Neural cell (in vitro differentiated cells): Measurements from ENCODE around the gene FRMD4A. TPM values are rescaled to one million over a fixed set of nuclear protein-coding genes. Genes with fewer than 3 reads are reported as not detected.

Source experiments
- H2AFZ ChIP-seq: fragments of 200-600, 300-800 bp; sonication (generic), shearing (Covaris generic); 2 replicates; pipeline ENCODE4 v1.6.0; 2014; ENCODE audit warnings: low read depth, mild to moderate bottlenecking, antibody characterized with exemption, low read length, moderate library complexity
- H3F3A ChIP-seq: fragments of 200-600 bp; shearing (Covaris generic); 2 replicates; pipeline ENCODE4 v1.6.1; 2016; ENCODE audit warnings: mild to moderate bottlenecking, moderate library complexity, mixed read lengths, antibody characterized with exemption, low read length; ENCODE audit not compliant: insufficient read depth, poor library complexity, severe bottlenecking
- H3K27ac ChIP-seq: fragments of 200-600, 300-800 bp; sonication (generic), shearing (Covaris generic); 2 replicates; pipeline ENCODE4 v1.5.1; 2014; ENCODE audit warnings: mild to moderate bottlenecking, low read length, moderate library complexity
- H3K27me3 ChIP-seq: fragments of 300-800, 200-600 bp; sonication (generic), shearing (Covaris generic); 2 replicates; pipeline ENCODE4 v1.6.0; 2014; ENCODE audit warnings: mild to moderate bottlenecking, low read depth, low read length, moderate library complexity; ENCODE audit not compliant: insufficient read depth
- H3K36me3 ChIP-seq: fragments of 300-800, 200-600 bp; sonication (generic), shearing (Covaris generic); 2 replicates; pipeline ENCODE4 v1.5.1; 2014; ENCODE audit warnings: mild to moderate bottlenecking, antibody characterized with exemption, low read length, moderate library complexity; ENCODE audit not compliant: insufficient read depth
- H3K4me2 ChIP-seq: fragments of 300-800, 200-600 bp; sonication (generic), shearing (Covaris generic); 2 replicates; pipeline ENCODE4 v1.6.0; 2014; ENCODE audit warnings: mild to moderate bottlenecking, low read length
- H3K4me3 ChIP-seq: fragments of 300-800, 200-600 bp; sonication (generic), shearing (Covaris generic); 2 replicates; pipeline ENCODE4 v1.5.1; 2014; ENCODE audit warnings: mild to moderate bottlenecking, low read length, moderate library complexity
- H3K79me2 ChIP-seq: fragments of 200-600 bp; shearing (Covaris generic); replicated peaks from 2 replicates; pipeline ENCODE4 v1.6.0; 2014; ENCODE audit warnings: mild to moderate bottlenecking, low read length, moderate library complexity; ENCODE audit not compliant: insufficient read depth
- H3K9ac ChIP-seq: fragments of 300-800, 200-600 bp; sonication (generic), shearing (Covaris generic); 2 replicates; pipeline ENCODE4 v1.6.1; 2016; ENCODE audit warnings: mild to moderate bottlenecking, low read length, mixed read lengths
- H3K9me2 ChIP-seq: fragments of 200-600 bp; shearing (Covaris generic); 2 replicates; pipeline ENCODE4 v1.6.1; 2016; ENCODE audit warnings: mild to moderate bottlenecking, low read length, mixed read lengths; ENCODE audit not compliant: insufficient read depth
- H3K9me3 ChIP-seq: fragments of 200-600, 300-800 bp; sonication (generic), shearing (Covaris generic); 2 replicates; pipeline ENCODE4 v1.6.1; 2016; ENCODE audit warnings: mild to moderate bottlenecking, mixed run types, low read length, moderate library complexity, mixed read lengths
- H4K20me1 ChIP-seq: fragments of 200-600 bp; shearing (Covaris generic); 2 replicates; pipeline ENCODE4 v1.6.1; 2016; ENCODE audit warnings: mild to moderate bottlenecking, mixed run types; ENCODE audit not compliant: insufficient read depth
- CTCF ChIP-seq: fragments of 450-650 bp; IDR thresholded peaks from 2 replicates; pipeline ENCODE4 v1.5.1; 2014; ENCODE audit warnings: antibody characterized with exemption, mild to moderate bottlenecking, moderate library complexity; ENCODE audit not compliant: poor library complexity, severe bottlenecking
- EP300 ChIP-seq: fragments of 450-650 bp; conservative IDR thresholded peaks from 2 replicates; pipeline ENCODE4 v1.6.1; 2014; ENCODE audit warnings: antibody characterized with exemption, mild to moderate bottlenecking, moderate library complexity; ENCODE audit not compliant: poor library complexity, severe bottlenecking
- EZH2 ChIP-seq: fragments of 200-600, 300-800 bp; shearing (Covaris generic), sonication (generic); IDR thresholded peaks from 2 replicates; pipeline ENCODE4 v1.6.1; 2014; ENCODE audit warnings: antibody characterized with exemption, low read length, borderline replicate concordance, mild to moderate bottlenecking; ENCODE audit not compliant: insufficient read depth, poor library complexity, severe bottlenecking
- MXI1 ChIP-seq: fragments of 450-650 bp; conservative IDR thresholded peaks from 2 replicates; pipeline ENCODE4 v1.6.1; 2014; ENCODE audit warnings: antibody characterized with exemption, mild to moderate bottlenecking; ENCODE audit not compliant: poor library complexity, severe bottlenecking
- POLR2AphosphoS5 ChIP-seq: IDR thresholded peaks from 2 replicates; pipeline ENCODE4 v1.6.1; 2012
- RAD21 ChIP-seq: fragments of 450-650 bp; conservative IDR thresholded peaks from 2 replicates; pipeline ENCODE4 v1.6.1; 2014; ENCODE audit warnings: antibody characterized with exemption, mild to moderate bottlenecking, moderate library complexity
- REST ChIP-seq: IDR thresholded peaks from 2 replicates; pipeline ENCODE4 v1.6.1; 2012; ENCODE audit warnings: borderline replicate concordance
- SMC3 ChIP-seq: fragments of 450-650 bp; conservative IDR thresholded peaks from 2 replicates; pipeline ENCODE4 v1.6.1; 2014; ENCODE audit warnings: antibody characterized with exemption, mild to moderate bottlenecking, moderate library complexity; ENCODE audit not compliant: poor library complexity
- TAF1 ChIP-seq: IDR thresholded peaks from 2 replicates; pipeline ENCODE4 v1.6.1; 2012; ENCODE audit warnings: low read depth
- polyA plus RNA-seq: library from polyadenylated mRNA; depleted of rRNA; stranded (reverse); fragments of >200 nt; gene quantifications from 2 replicates; pipeline ENCODE4 v1.2.3, GENCODE V29; 2014

Gene FRMD4A
- polyA plus RNA-seq, 1 donor from 2014 or later = 36.5 TPM

- H2AFZ ChIP-seq = no peak overlapping the region
- TF ChIP-seq EZH2 (no peak), MXI1 (no peak), SMC3 (no peak), RAD21 (no peak), REST (no peak), CTCF (no peak)
- no peaks in the 10 kb centered on the region for H3K9me3 ChIP-seq
- H3K9ac ChIP-seq = no peak overlapping the region
- no peaks in the 10 kb centered on the region for H3K36me3 ChIP-seq
- H3K27me3 ChIP-seq = no peaks in the 10 kb centered on the region
- H4K20me1 ChIP-seq = no peaks in the 10 kb centered on the region
- no peaks in the 10 kb centered on the region for H3K9me2 ChIP-seq
- H3F3A ChIP-seq = no peaks in the 10 kb centered on the region
- no peaks in the 10 kb centered on the region for H3K79me2 ChIP-seq
- no peak overlapping the region for H3K4me2 ChIP-seq
- H3K4me3 ChIP-seq = no peak overlapping the region
- no peak overlapping the region for H3K27ac ChIP-seq
Measured at GRCh38 chr10:13608246-13608853, 722.4 kb downstream of the FRMD4A start.

- H3K79me2 ChIP-seq = no peaks in the 10 kb centered on the region
- no peaks in the 10 kb centered on the region for H3F3A ChIP-seq
- no peaks in the 10 kb centered on the region for H4K20me1 ChIP-seq
- H3K4me2 ChIP-seq = no peak overlapping the region
- no peaks in the 10 kb centered on the region for H3K9me3 ChIP-seq
- H3K9me2 ChIP-seq = no peaks in the 10 kb centered on the region
- TF ChIP-seq EZH2 (no peak), REST (no peak), RAD21 (no peak), CTCF (no peak), MXI1 (no peak), TAF1 (no peak), EP300 (no peak), POLR2AphosphoS5 (no peak), SMC3 (no peak)
- no peaks in the 10 kb centered on the region for H3K27me3 ChIP-seq
- no peak overlapping the region for H3K9ac ChIP-seq
- H2AFZ ChIP-seq = no peak overlapping the region
- H3K4me3 ChIP-seq = no peak overlapping the region
- no peaks in the 10 kb centered on the region for H3K36me3 ChIP-seq
- no peak overlapping the region for H3K27ac ChIP-seq
Measured at GRCh38 chr10:13604357-13605040, 726.2 kb downstream of the FRMD4A start.
